Liver (tissue), 9 donors: ENCODE measurements around the gene PRPF6. TPM values are rescaled to one million over a fixed set of nuclear protein-coding genes. Genes with fewer than 3 reads are reported as not detected.

Experiments used
- DNase-seq: peaks from one replicate; pipeline ENCODE4 v3.0.0-alpha.2; 2017; ENCODE audit warnings: low spot score
- H3K27ac ChIP-seq, 2 donors: one replicate each; pipeline ENCODE4 v1.7.0; 2013; ENCODE audit warnings: inconsistent platforms in 2 of 2, low read length in 2 of 2, control low read depth in 1 of 2, low read depth in 1 of 2, mild to moderate bottlenecking in 1 of 2
- H3K27me3 ChIP-seq, 4 donors: one replicate each; pipeline versions ENCODE4 v1.6.1 to v1.7.0; 2013; ENCODE audit warnings: low read length in 3 of 4, inconsistent platforms in 1 of 4, mild to moderate bottlenecking in 1 of 4, moderate library complexity in 1 of 4; ENCODE audit not compliant: control insufficient read depth in 4 of 4, insufficient read depth in 4 of 4
- H3K36me3 ChIP-seq, 4 donors: one replicate each; pipeline versions ENCODE4 v1.6.1 to v1.7.0; 2013; ENCODE audit warnings: low read length in 3 of 4, mild to moderate bottlenecking in 3 of 4, low read depth in 1 of 4, moderate library complexity in 1 of 4; ENCODE audit not compliant: control insufficient read depth in 4 of 4, insufficient read depth in 3 of 4
- H3K4me1 ChIP-seq, 4 donors: one replicate each; pipeline versions ENCODE4 v1.6.1 to v1.7.0; 2013; ENCODE audit warnings: low read length in 3 of 4, mild to moderate bottlenecking in 3 of 4, moderate library complexity in 1 of 4; ENCODE audit not compliant: control insufficient read depth in 4 of 4, insufficient read depth in 4 of 4
- H3K4me3 ChIP-seq, 3 donors: one replicate each; pipeline versions ENCODE4 v1.6.1 to v1.7.0; 2013; ENCODE audit warnings: low read length in 3 of 3, control low read depth in 1 of 3, low read depth in 1 of 3, mild to moderate bottlenecking in 1 of 3
- H3K9ac ChIP-seq, 2 donors: one replicate each; pipeline ENCODE4 v1.7.0; 2013; ENCODE audit warnings: low read length in 2 of 2, mild to moderate bottlenecking in 2 of 2, moderate library complexity in 2 of 2, control low read depth in 1 of 2, low read depth in 1 of 2
- H3K9me3 ChIP-seq, 4 donors: one replicate each; pipeline versions ENCODE4 v1.6.1 to v1.7.0; 2013; ENCODE audit warnings: low read length in 3 of 4; ENCODE audit not compliant: control insufficient read depth in 4 of 4
- EGR1 ChIP-seq, 2 donors: IDR thresholded peaks; 2 replicates each; pipeline ENCODE4 v1.6.1; 2016 to 2018; ENCODE audit warnings: antibody characterized with exemption in 2 of 2, low read depth in 2 of 2
- FOXA1 ChIP-seq: IDR thresholded peaks from 2 replicates; pipeline ENCODE4 v1.6.1; 2016; ENCODE audit warnings: antibody characterized with exemption
- GABPA ChIP-seq, 2 donors: IDR thresholded peaks in 1 of 2; conservative IDR thresholded peaks in 1 of 2; 2 replicates each; pipeline ENCODE4 v1.6.1; 2016; ENCODE audit warnings: antibody characterized with exemption in 2 of 2, mild to moderate bottlenecking in 1 of 2, moderate library complexity in 1 of 2
- HNF4A ChIP-seq, 2 donors: conservative IDR thresholded peaks; 2 replicates each; pipeline ENCODE4 v1.6.1; 2016; ENCODE audit warnings: antibody characterized with exemption in 2 of 2, mild to moderate bottlenecking in 2 of 2
- HNF4G ChIP-seq: IDR thresholded peaks from 2 replicates; pipeline ENCODE4 v1.6.1; 2016; ENCODE audit warnings: antibody characterized with exemption
- JUND ChIP-seq, 2 donors: IDR thresholded peaks; 2 replicates each; pipeline ENCODE4 v1.6.1; 2016; ENCODE audit warnings: antibody characterized with exemption in 2 of 2
- NR2F2 ChIP-seq: IDR thresholded peaks from 2 replicates; pipeline ENCODE4 v1.6.1; 2016; ENCODE audit warnings: antibody characterized with exemption
- RAD21 ChIP-seq, 2 donors: IDR thresholded peaks; 2 replicates each; pipeline ENCODE4 v1.6.1; 2016; ENCODE audit warnings: antibody characterized with exemption in 2 of 2, mild to moderate bottlenecking in 2 of 2
- RXRA ChIP-seq, 2 donors: IDR thresholded peaks; 2 replicates each; pipeline ENCODE4 v1.6.1; 2017 to 2018; ENCODE audit warnings: antibody characterized with exemption in 2 of 2, mild to moderate bottlenecking in 1 of 2
- TAF1 ChIP-seq: conservative IDR thresholded peaks from 2 replicates; pipeline ENCODE4 v1.6.1; 2016; ENCODE audit warnings: antibody characterized with exemption, mild to moderate bottlenecking
- YY1 ChIP-seq: IDR thresholded peaks from 2 replicates; pipeline ENCODE4 v1.6.1; 2016; ENCODE audit warnings: antibody characterized with exemption, mild to moderate bottlenecking
- WGBS: extraction: QIAGEN DNeasy Blood & Tissue Kit; methylation state at CpG from one replicate; pipeline ENCODE4 v1.1.7; 2013; 5-methylcytosine and 5-hydroxymethylcytosine counted together
- polyA plus RNA-seq, 2 donors: library from polyadenylated mRNA; stranded (reverse) in 1 of 2; unstranded in 1 of 2; fragments of 200-250 nt in 1 of 2; fragments of >200 nt in 1 of 2; fragmentation: Nextera tagmentation in 1 of 2; extraction: Ambion mirVana in 1 of 2; gene quantifications; one replicate each; pipeline versions ENCODE4 v1.2.1 to v1.2.3, GENCODE V29; 2013 to 2015
- total RNA-seq, 2 donors: library from RNA; depleted of rRNA; stranded (reverse); fragments of >200 nt; gene quantifications; one replicate each; pipeline ENCODE4 v1.2.3, GENCODE V29; 2014
- TF ChIP-seq, protein P1 (sequence below): IDR thresholded peaks from 2 replicates; pipeline ENCODE4 v1.6.1; 2016; ENCODE audit warnings: antibody characterized with exemption
- TF ChIP-seq, protein P2 (sequence below): IDR thresholded peaks from 2 replicates; pipeline ENCODE4 v1.6.1; 2016; ENCODE audit warnings: antibody characterized with exemption
- TF ChIP-seq, protein P3 (sequence below): fragments of 150-350 bp; IDR thresholded peaks from 2 replicates; pipeline ENCODE4 v1.5.1; 2017; ENCODE audit warnings: improper control_type of control experiment, low read depth, low read length; ENCODE audit not compliant: missing input control
- TF ChIP-seq, protein P4 (sequence below): IDR thresholded peaks from 2 replicates; pipeline ENCODE4 v1.6.1; 2016; ENCODE audit warnings: antibody characterized with exemption
- donor health status: healthy.
- donor health status: healthy.
- donor health status: healthy.
- donor health status: healthy.
- donor health status: healthy.

Gene PRPF6
- total and polyA plus RNA-seq, 4 donors: 16.3 to 24.9 (median 23.1) TPM

DNA sequence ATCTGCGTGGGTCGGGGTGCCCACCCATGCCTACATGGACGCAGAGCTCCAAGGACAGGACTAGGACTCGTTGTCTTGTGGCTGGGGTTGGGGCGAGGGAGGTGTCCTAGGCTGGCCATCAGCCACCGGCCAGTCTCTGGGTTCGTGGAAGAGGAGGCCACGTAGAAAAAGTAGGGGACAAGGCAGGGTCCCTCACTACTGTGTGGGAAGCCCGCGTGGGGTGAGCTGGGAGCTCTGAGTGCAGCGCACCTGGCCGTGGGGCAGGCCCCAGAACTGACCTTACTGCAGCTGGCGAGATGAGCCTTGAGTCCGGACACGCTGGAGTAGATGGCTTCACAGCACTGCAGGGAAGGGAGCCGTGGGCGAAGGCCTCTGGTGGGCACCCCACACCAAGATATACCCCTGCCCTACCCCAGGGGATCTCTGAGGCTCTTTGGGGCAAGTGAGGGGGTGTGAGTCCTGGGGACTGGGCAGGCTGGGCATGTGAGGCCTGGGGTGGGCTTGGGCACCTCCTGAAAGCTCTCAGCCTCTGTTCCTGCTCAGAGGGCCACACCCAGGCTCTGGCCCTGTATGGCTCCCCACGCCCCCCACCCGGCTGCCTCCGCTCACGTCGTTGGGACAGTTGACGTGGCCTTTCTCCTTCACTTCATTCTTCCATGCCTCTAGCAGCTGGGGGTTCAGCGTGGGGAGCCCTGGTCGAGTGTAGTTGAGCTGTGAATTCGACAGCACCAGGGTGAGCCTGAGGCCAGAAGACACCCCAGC, 19.1 kb upstream of the PRPF6 start:
- H3K36me3 ChIP-seq: peaks cover 12 to 50% (median 19%) of the 10 kb centered on the region in 4 donors
- TF ChIP-seq, protein P1, sequence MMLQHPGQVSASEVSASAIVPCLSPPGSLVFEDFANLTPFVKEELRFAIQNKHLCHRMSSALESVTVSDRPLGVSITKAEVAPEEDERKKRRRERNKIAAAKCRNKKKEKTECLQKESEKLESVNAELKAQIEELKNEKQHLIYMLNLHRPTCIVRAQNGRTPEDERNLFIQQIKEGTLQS: no peak
- TF ChIP-seq GABPA (IDR thresholded peaks at IDR 0.05 in 1 of 2, conservative IDR thresholded peaks at IDR 0.05 in 1 of 2): no peak
- TF ChIP-seq NR2F2: no peak
- TF ChIP-seq RAD21 (IDR thresholded peaks at IDR 0.05): no peak
- TF ChIP-seq, protein P2, sequence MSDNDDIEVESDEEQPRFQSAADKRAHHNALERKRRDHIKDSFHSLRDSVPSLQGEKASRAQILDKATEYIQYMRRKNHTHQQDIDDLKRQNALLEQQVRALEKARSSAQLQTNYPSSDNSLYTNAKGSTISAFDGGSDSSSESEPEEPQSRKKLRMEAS: no peak
- no peak for TF ChIP-seq RXRA (IDR thresholded peaks at IDR 0.05)
- no peak for TF ChIP-seq HNF4A (conservative IDR thresholded peaks at IDR 0.05)
- TF ChIP-seq JUND (IDR thresholded peaks at IDR 0.05): no peak
- TF ChIP-seq, protein P3, sequence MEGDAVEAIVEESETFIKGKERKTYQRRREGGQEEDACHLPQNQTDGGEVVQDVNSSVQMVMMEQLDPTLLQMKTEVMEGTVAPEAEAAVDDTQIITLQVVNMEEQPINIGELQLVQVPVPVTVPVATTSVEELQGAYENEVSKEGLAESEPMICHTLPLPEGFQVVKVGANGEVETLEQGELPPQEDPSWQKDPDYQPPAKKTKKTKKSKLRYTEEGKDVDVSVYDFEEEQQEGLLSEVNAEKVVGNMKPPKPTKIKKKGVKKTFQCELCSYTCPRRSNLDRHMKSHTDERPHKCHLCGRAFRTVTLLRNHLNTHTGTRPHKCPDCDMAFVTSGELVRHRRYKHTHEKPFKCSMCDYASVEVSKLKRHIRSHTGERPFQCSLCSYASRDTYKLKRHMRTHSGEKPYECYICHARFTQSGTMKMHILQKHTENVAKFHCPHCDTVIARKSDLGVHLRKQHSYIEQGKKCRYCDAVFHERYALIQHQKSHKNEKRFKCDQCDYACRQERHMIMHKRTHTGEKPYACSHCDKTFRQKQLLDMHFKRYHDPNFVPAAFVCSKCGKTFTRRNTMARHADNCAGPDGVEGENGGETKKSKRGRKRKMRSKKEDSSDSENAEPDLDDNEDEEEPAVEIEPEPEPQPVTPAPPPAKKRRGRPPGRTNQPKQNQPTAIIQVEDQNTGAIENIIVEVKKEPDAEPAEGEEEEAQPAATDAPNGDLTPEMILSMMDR: no peak
- TF ChIP-seq TAF1: no peak
- TF ChIP-seq HNF4G: no peak
- DNase-seq: no peak

DNA sequence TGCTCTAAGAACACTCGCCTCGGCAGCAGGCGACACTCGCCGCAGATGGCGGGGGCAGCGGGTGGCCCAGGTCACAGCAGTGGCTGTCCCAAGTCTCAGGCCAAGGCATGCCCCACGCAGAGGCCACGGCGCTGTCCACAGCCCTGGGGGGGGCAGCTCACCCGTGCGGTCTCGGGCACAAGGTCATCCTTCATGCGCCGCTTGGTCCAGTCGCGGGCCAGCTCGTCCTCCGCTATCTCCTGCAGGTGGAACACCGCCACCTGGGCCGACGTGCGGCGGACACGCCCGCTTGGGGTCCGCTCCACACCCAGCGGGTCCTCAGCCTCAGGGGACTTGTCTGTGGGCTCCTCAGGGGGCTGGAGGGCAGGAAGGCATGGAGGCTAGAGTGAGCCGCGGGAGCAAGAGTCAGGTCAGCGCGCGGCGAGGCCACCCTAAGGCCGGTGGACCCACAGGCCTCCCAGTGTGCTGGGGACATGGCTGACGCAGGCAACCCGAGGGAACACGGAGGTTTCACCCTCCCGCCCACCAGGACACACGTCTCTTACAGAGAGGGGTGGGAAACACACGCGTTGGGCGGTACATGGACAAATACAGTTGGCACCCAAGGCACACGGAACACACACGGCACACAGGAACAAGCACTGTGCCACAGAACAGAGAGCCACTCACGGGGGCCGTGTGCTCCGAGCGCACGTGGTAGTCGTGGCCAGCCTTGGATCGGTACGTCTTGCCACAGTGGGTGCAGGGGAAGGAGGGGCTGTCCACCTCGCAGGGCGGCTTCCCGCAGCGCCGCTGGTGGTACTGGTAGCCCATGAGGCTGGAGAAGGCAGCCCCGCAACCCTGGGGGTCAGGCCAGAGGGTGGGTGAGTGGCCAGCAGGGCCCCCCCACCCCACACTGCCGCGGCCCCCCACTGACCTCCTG, 18.2 kb upstream of the PRPF6 start:
- peaks cover 0 to 11% (median 5%) of the 10 kb centered on the region in 4 donors for H3K4me1 ChIP-seq
- H3K4me3 ChIP-seq: no peak overlapping the region
- no peak for DNase-seq
- no peaks in the 10 kb centered on the region for H3K27me3 ChIP-seq
- peaks cover 12 to 59% (median 22%) of the 10 kb centered on the region in 4 donors for H3K36me3 ChIP-seq
- no peaks in the 10 kb centered on the region for H3K9me3 ChIP-seq
- TF ChIP-seq YY1 (no peak), RXRA (IDR thresholded peaks at IDR 0.05) (no peak), GABPA (IDR thresholded peaks at IDR 0.05 in 1 of 2, conservative IDR thresholded peaks at IDR 0.05 in 1 of 2) (no peak), EGR1 (IDR thresholded peaks at IDR 0.05; ENCODE audit: low read depth in 2 of 2) (no peak), JUND (IDR thresholded peaks at IDR 0.05) (no peak), FOXA1 (no peak), RAD21 (IDR thresholded peaks at IDR 0.05) (no peak), HNF4G (no peak), NR2F2 (no peak)
- TF ChIP-seq, protein P1: no peak
- TF ChIP-seq, protein P4, sequence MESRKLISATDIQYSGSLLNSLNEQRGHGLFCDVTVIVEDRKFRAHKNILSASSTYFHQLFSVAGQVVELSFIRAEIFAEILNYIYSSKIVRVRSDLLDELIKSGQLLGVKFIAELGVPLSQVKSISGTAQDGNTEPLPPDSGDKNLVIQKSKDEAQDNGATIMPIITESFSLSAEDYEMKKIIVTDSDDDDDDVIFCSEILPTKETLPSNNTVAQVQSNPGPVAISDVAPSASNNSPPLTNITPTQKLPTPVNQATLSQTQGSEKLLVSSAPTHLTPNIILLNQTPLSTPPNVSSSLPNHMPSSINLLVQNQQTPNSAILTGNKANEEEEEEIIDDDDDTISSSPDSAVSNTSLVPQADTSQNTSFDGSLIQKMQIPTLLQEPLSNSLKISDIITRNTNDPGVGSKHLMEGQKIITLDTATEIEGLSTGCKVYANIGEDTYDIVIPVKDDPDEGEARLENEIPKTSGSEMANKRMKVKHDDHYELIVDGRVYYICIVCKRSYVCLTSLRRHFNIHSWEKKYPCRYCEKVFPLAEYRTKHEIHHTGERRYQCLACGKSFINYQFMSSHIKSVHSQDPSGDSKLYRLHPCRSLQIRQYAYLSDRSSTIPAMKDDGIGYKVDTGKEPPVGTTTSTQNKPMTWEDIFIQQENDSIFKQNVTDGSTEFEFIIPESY: no peak
- no peak overlapping the region for H3K9ac ChIP-seq
- 95% methylated on average over 61 of the region's 61 CpGs for WGBS
- no peak overlapping the region for H3K27ac ChIP-seq

More for the DNA sequence above, 19.1 kb upstream of the PRPF6 start:
- Histone ChIP-seq H3K9me3 (no peaks in the 10 kb centered on the region), H3K27me3 (no peaks in the 10 kb centered on the region), H3K9ac (no peak overlapping the region), H3K27ac (no peak overlapping the region), H3K4me1 (peaks cover 6 to 18% (median 11%) of the 10 kb centered on the region in 4 donors), H3K4me3 (no peak overlapping the region)
- WGBS: 93% methylated on average over 26 of the region's 26 CpGs
